GM12875 (cell line): ENCODE data around the gene SCN1A.
"Not testable (repeated sequence)": the region's sequence is repeated elsewhere in the genome, so short reads cannot be mapped to it uniquely, and the experiment has no call there.

ENCODE experiments used
- H3K4me3 ChIP-seq: one replicate; pipeline ENCODE4 v1.5.1; 2011; ENCODE audit warnings: low read depth, low read length, control low read depth
- CTCF ChIP-seq: IDR thresholded peaks from 2 replicates; pipeline ENCODE4 v1.5.1; 2011; ENCODE audit warnings: low read depth, mild to moderate bottlenecking, control low read depth, inconsistent platforms, low read length, moderate library complexity, borderline replicate concordance; ENCODE audit not compliant: insufficient read depth

SCN1A gene

GRCh38 chr2:166000401-166000800 lies 127.4 kb downstream of the SCN1A start:
- no peak overlapping the region for H3K4me3 ChIP-seq
- no peak for TF ChIP-seq CTCF

- no peak for TF ChIP-seq CTCF
- no peak overlapping the region for H3K4me3 ChIP-seq
These were observed 137.0 kb downstream of the SCN1A start for GRCh38 chr2:165990846-165991245.

GRCh38 chr2:165989851-165990250 lies 138.0 kb downstream of the SCN1A start:
- no peak for TF ChIP-seq CTCF
- no peak overlapping the region for H3K4me3 ChIP-seq

- H3K4me3 ChIP-seq: no peak overlapping the region
- TF ChIP-seq CTCF: no peak
These were observed 142.7 kb downstream of the SCN1A start for GRCh38 chr2:165985120-165985519.

GRCh38 chr2:165972161-165972560 lies 155.7 kb downstream of the SCN1A start:
- not testable (repeated sequence) for H3K4me3 ChIP-seq

- TF ChIP-seq CTCF: no peak
These were observed 157.2 kb downstream of the SCN1A start for GRCh38 chr2:165970663-165971062.

GRCh38 chr2:165969227-165969626 lies 158.6 kb downstream of the SCN1A start:
- H3K4me3 ChIP-seq: no peak overlapping the region
- no peak for TF ChIP-seq CTCF

More at GRCh38 chr2:165970663-165971062, 157.2 kb downstream of the SCN1A start:
- no peak overlapping the region for H3K4me3 ChIP-seq

GRCh38 chr2:165967746-165968145 lies 160.1 kb downstream of the SCN1A start:
- H3K4me3 ChIP-seq: no peak overlapping the region
- no peak for TF ChIP-seq CTCF
